Fibroblast of lung (primary cell): Measurements from ENCODE around the gene MYO1H.

Source experiments
- CTCF ChIP-seq, 2 donors: IDR thresholded peaks in 1 of 2; conservative IDR thresholded peaks in 1 of 2; 1 replicate in 1 of 2; 2 replicates in 1 of 2; pipeline ENCODE4 v1.5.1; 2011 to 2012; ENCODE audit warnings: low read length in 2 of 2, control low read depth in 1 of 2, inconsistent platforms in 1 of 2, low read depth in 1 of 2, mild to moderate bottlenecking in 1 of 2
- EZH2 ChIP-seq: IDR thresholded peaks from 2 replicates; pipeline ENCODE4 v1.5.1; 2012; ENCODE audit warnings: low read length, control low read depth, mild to moderate bottlenecking; ENCODE audit errors: missing control alignments

GRCh38 chr12:109388167-109388563, 40.5 kb downstream of the MYO1H start:
- TF ChIP-seq CTCF (conservative IDR thresholded peaks at IDR 0.05 in 1 of 2, IDR thresholded peaks at IDR 0.05 in 1 of 2; ENCODE audit: low read depth in 1 of 2, low read length in 2 of 2) (no peak), EZH2 (no peak)
